Measurements from ENCODE around the gene TCF23.
"Not testable (repeated sequence)": the region's sequence is repeated elsewhere in the genome, so short reads cannot be mapped to it uniquely, and the experiment has no call there.

Gene TCF23

DNA sequence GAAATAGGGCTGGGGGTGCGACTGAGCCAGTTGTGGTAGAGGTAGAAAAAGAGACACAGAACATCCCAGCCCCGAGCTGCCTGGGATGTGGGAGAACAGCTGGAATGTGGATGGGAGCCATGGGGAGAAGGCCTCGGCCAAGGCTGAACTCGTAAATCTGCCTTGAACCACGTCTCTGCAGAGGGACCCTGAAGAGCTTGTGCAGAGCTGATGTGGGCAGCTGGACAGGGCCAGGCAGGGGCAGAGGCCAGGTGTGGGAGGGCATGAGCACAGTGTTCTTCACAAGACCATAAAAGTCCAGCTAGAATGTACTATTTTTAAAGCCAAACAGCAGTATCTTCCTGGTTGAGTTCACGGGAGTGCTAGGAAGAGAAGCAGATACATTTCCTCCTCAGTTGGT, 5.7 kb downstream of the TCF23 start:
- no peak for DNase-seq (ENCODE audit: low read depth in 2 of 2)

DNA sequence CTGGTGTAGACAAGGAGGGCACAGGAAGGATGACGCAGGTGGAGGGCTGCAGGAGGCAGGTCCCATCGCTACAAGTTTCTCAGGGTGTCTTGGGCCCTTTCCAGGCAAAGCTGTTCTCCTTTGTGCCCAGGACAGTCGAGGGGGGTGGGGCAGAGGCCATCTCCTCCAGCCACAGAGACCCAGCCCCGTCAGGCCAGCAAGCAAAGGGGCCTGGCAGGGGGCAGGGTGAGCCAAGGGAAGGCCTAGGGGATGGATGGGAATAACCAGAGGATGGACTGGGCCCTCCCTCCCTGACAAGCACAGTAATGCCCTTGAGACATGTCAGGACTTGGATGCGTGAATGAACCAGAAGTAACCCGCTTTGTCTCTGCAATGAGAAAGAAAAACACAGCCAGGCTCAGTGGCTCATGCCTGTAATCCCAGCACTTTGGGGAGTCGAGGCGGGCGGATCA, 6.3 kb downstream of the TCF23 start:
- no peak for DNase-seq (ENCODE audit: low read depth in 2 of 2)

DNA sequence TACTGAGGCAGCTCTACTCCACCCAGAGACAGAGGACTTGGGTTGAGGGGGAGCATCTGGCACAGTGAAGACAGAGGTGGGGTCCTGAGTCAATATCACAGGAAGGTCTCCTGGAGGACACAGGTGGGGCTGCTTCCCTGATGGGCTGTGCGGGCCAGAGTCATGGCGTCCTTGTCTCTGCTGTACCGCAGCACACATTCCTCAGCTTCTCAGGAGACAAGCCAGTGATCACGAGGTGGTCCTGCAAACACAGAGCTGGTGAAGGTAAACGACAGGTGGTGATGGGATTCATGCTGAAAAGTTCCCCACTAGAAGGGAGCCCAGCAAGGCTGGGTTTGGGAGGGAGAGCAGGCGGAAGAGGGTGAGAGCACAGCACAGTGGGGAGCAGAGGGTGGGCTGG, 9.7 kb downstream of the TCF23 start:
- DNase-seq (ENCODE audit: low read depth in 2 of 2) = no peak

DNA sequence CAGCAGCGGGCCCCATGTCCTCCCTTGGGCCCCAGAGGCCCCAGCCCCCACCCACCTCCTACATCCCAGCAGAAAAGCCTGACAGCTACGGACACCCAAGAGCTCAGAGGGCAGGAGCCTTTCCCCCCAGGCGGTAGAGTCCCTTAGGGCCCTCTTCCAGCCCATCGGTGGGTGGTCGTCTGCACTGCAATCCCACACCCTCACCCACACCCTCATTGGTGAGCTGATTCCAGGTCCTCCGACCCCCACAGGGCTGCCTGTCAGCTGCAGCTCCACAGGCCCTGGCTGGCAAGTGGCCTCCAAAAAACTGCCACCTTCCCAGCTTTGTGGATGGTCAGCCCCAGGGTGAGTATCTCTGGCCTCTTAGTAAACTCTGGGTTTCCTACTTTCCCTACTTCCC, 10.5 kb downstream of the TCF23 start:
- DNase-seq (ENCODE audit: low read depth in 2 of 2) = no peak

GRCh38 chr2:27160191-27160590, 11.4 kb downstream of the TCF23 start:
- DNase-seq (ENCODE audit: low read depth in 2 of 2) = no peak

- DNase-seq (ENCODE audit: low read depth in 2 of 2) = no peak
These were observed 13.6 kb downstream of the TCF23 start for GRCh38 chr2:27162151-27163121.

- DNase-seq (ENCODE audit: low read depth in 2 of 2) = no peak
These were observed 16.4 kb downstream of the TCF23 start for GRCh38 chr2:27164960-27165763.

- DNase-seq (ENCODE audit: low read depth in 2 of 2) = no peak
These were observed 22.0 kb downstream of the TCF23 start for GRCh38 chr2:27170581-27171337.

- DNase-seq (ENCODE audit: low read depth in 2 of 2) = no peak
These were observed 22.6 kb downstream of the TCF23 start for GRCh38 chr2:27171351-27171848.

DNA sequence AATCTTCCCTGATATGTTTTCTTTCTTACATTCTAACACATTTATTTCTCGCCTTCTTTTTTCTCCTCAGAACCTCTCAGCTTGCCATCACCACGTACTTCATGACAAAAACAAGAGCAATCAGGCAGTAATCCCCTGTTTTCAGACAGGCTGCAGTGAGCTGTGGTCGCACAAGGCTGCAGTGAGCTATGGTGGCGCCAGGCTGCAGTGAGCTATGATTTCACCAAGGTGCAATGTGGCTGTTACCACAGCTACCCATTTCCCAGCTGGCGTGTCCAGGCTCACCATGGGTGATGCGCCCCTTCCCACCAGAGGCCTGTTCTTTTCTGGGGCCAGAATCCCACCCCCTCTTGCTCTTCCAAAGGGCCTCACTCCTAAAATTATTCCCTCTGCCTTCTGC, 25.8 kb downstream of the TCF23 start:
- DNase-seq (ENCODE audit: low read depth in 2 of 2) = no peak

DNA sequence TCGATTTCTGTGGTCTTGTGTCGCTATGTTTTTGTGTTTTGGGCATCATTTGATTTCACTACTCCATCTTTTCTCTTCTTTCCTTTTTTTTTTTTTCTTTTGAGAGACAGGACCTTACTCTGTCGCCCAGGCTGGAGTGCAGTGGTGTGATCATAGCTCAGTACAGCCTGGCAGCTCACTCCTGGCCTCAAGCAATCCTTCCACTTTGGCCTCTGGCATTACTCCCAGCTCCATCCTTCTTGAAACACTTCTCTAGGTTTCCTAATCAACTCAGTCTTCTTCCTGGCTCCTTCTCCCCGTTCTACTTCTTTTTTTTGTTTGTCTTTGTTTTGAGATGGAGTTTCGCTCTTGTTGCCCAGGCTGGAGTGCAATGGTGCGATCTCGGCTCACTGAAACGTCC, 26.5 kb downstream of the TCF23 start:
- no peak for DNase-seq (ENCODE audit: low read depth in 2 of 2)

DNA sequence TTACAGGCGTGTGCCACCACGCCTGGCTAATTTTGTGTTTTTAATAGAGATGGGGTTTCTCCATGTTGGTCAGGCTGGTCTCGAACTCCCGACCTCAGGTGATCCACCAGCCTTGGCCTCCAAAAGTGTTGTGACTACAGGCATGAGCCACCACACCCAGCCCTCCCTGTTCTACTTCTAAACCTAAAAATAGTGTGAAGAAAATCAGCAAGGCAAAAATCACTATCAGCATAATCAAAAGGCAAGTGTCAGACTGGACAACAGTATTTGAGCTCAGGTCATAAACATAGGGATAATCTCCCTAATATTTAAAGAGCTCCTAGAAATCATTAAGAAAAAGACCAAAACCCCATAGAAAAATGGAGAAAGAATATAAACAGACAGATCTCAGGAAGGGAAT, 27.0 kb downstream of the TCF23 start:
- not testable (repeated sequence) for DNase-seq (ENCODE audit: low read depth in 2 of 2)

DNA sequence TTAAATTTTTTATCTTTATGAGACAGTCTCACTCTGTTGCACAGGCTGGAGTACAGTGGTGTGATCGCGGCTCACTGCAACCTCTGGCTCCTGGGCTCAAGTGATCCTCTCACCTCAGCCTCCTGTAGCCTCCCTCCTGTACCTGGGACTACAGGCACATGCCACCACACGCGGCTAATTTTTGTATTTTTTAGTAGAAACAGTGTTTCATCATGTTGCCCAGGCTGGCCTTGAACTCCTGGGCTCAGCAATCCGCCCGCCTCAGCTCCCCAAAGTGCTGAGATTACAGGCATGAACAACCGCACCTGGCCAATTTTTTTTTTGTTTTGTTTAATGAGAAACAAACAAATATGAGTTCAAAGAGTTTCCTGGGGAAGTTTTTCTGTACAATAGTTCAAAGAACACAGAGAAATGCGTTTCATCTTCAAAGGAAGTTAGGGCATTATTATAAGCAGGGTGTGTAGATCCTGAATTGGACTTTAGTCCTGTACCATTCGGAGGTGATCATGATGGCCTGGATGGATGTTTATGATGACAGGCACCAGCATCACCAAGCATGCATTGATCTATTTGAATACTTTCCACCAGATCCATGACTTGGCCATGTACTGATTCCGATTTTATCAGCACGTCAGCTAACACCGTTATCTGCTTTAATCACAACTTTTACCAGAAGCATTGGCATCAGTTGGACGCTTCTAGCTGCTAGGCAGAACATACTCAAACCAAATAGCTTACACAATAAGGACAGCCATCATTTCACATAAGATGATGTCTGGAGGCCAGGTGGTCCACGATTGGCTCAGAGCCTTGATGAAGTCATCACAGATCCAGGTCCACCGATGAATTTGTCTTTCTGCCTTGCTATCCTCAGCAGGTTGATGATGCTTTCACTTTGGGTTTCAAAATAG, 28.9 kb downstream of the TCF23 start:
- DNase-seq (ENCODE audit: low read depth in 2 of 2) = no peak

GRCh38 chr2:27178469-27178868, 29.7 kb downstream of the TCF23 start:
- DNase-seq (ENCODE audit: low read depth in 2 of 2) = no peak

- no peak for DNase-seq (ENCODE audit: low read depth in 2 of 2)
These were observed 30.7 kb downstream of the TCF23 start for GRCh38 chr2:27179344-27180000.

- DNase-seq (ENCODE audit: low read depth in 2 of 2) = no peak
These were observed 33.5 kb downstream of the TCF23 start for GRCh38 chr2:27182346-27182745.

DNA sequence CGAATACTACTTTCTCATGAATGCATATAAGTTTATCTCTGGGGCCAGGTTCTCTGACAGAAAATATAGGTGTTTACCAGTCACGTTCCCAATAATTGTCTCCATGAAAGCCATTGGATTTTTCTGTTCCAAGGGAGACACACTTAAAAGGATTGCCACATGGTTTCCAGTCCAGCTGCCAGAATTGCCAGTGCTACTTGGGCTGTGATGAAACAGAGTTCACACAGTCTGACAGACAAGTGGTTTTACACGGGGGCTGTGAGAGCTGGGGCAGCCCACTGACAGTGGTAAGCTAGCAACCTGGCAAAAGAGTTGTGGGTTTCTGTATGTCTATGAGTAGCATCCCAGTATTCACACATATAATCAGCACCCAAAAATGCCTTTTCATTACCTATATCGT, 35.3 kb downstream of the TCF23 start:
- no peak for DNase-seq (ENCODE audit: low read depth in 2 of 2)

DNA sequence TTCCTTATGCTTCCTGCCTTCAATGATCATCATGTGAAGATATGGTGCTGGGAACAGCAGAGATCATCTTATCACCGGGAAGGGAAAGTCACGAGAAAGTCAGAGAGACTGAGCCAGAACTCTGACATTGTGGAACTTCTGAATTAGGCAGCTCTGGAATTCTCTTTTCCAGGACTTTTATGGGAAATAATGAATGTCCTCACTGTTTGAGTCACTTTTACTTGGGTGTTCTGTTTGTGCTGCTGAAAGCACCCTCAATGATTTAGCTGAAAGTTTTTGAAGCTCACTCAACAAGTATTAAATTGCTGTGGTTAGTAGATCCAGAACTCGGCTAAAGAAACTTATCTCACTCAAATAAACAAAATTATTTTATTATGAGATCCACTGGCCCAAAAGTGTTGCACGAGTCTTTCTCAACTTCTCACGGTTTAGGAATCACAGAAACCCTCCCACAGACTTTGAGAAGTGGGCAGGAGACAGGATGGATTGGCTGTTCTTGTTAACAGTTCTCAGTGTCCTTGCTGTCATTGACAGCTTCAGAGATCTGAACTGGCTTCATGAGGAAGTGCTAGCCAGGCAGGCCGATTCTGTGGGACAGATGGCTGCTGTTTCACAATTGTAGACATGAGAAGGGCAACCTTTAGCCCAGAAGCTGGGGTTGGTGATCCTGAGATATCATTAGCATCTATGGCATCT, 36.7 kb downstream of the TCF23 start:
- no peak for DNase-seq (ENCODE audit: low read depth in 2 of 2)

GRCh38 chr2:27186613-27187345, 38.0 kb downstream of the TCF23 start:
- DNase-seq (ENCODE audit: low read depth in 2 of 2) = no peak
